Neural crest cell (in vitro differentiated cells): ENCODE results near the gene COL18A1. TPM values are rescaled to one million over a fixed set of nuclear protein-coding genes. Genes with fewer than 3 reads are reported as not detected.

Experiments used
- DNase-seq: peaks from one replicate; pipeline ENCODE4 v3.0.0; 2021; ENCODE audit warnings: low read depth, mixed read lengths, low spot score
- H3K27ac Mint-ChIP-seq: one replicate; pipeline ENCODE4 v1.8.0; 2021; ENCODE audit warnings: mild to moderate bottlenecking, mixed read lengths; ENCODE audit not compliant: unreplicated experiment
- H3K27me3 Mint-ChIP-seq: 2 replicates; pipeline ENCODE4 v1.8.0; 2021; ENCODE audit warnings: low read depth, mild to moderate bottlenecking, mixed read lengths
- H3K36me3 Mint-ChIP-seq: 2 replicates; pipeline ENCODE4 v1.8.0; 2021; ENCODE audit warnings: low read depth, mild to moderate bottlenecking, mixed read lengths
- H3K4me1 Mint-ChIP-seq: 2 replicates; pipeline ENCODE4 v1.8.0; 2021; ENCODE audit warnings: mixed read lengths
- H3K4me3 Mint-ChIP-seq: one replicate; pipeline ENCODE4 v1.8.0; 2021; ENCODE audit warnings: mild to moderate bottlenecking, mixed read lengths
- H3K9me3 Mint-ChIP-seq: 2 replicates; pipeline ENCODE4 v1.8.0; 2021; ENCODE audit warnings: mixed read lengths
- total RNA-seq: library from RNA; stranded (reverse); gene quantifications from 2 replicates; pipeline ENCODE4 v1.2.1, GENCODE V29; 2021
- TF ChIP-seq, protein P1 (sequence below): fragments of 200-600 bp; sonication (generic); conservative IDR thresholded peaks from 2 replicates; pipeline ENCODE4 v1.5.0; 2021; ENCODE audit warnings: antibody characterized with exemption, mild to moderate bottlenecking

COL18A1 gene
- total RNA-seq, 1 donor from 2014 or later, result 19.2 TPM

DNA sequence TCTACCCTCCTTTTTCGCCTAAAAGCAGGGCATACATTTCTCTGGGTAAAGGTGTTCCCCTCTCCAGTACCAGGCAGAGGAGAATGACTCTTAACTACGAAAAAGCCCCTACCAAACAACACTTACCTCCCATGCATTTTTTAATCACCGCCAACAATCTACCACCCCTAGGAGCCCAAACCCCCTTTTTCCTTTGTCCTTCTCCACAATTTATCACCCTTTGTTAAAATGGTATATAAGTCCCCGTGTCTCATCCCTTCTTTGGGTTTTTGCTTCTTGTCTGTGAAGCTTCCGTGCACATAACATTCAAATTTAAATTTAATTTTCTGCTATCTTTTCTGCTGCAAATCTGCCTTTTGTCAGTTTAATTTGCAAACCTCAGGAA is 27.6 kb upstream of the COL18A1 start:
- TF ChIP-seq, protein P1, sequence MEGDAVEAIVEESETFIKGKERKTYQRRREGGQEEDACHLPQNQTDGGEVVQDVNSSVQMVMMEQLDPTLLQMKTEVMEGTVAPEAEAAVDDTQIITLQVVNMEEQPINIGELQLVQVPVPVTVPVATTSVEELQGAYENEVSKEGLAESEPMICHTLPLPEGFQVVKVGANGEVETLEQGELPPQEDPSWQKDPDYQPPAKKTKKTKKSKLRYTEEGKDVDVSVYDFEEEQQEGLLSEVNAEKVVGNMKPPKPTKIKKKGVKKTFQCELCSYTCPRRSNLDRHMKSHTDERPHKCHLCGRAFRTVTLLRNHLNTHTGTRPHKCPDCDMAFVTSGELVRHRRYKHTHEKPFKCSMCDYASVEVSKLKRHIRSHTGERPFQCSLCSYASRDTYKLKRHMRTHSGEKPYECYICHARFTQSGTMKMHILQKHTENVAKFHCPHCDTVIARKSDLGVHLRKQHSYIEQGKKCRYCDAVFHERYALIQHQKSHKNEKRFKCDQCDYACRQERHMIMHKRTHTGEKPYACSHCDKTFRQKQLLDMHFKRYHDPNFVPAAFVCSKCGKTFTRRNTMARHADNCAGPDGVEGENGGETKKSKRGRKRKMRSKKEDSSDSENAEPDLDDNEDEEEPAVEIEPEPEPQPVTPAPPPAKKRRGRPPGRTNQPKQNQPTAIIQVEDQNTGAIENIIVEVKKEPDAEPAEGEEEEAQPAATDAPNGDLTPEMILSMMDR, result no peak
- Mint-ChIP-seq H3K4me3 (no peak overlapping the region), H3K27ac (no peak overlapping the region), H3K36me3 (no peaks in the 10 kb centered on the region), H3K27me3 (peaks cover 34% of the 10 kb centered on the region), H3K9me3 (peaks cover 3% of the 10 kb centered on the region), H3K4me1 (peaks cover 13% of the 10 kb centered on the region)
- DNase-seq, result no peak

DNA sequence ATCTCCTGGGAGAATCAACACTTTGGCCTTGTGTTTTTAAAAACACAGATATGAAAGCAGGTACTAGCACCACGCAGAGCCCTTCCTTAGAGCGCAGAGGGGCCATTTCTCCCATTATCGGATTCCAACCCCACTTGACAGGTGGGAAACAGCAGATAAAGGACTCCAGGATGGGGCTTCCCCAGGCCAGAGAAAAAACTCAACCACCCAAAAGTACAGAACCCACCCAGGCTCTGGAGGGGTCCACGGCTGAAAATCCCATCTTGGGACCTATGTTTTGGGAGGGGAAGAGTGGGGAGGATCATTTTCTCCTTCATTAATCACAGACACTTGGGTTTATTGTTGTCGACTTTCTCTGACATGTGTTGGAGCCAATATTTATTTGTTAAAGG is 27.1 kb upstream of the COL18A1 start:
- TF ChIP-seq, protein P1, result no peak
- Mint-ChIP-seq H3K4me3 (no peak overlapping the region), H3K27ac (no peak overlapping the region)

GRCh38 chr21:45378258-45378966 is 26.6 kb upstream of the COL18A1 start:
- Mint-ChIP-seq H3K27ac (no peak overlapping the region), H3K4me3 (peak overlapping the region; percentile 6), H3K27me3 (peaks cover 37% of the 10 kb centered on the region), H3K9me3 (peaks cover 3% of the 10 kb centered on the region), H3K4me1 (peaks cover 13% of the 10 kb centered on the region), H3K36me3 (no peaks in the 10 kb centered on the region)
- no peak for DNase-seq
- TF ChIP-seq, protein P1, result no peak

More for the DNA sequence above, 27.1 kb upstream of the COL18A1 start:
- Mint-ChIP-seq H3K27me3 (peaks cover 37% of the 10 kb centered on the region), H3K9me3 (peaks cover 3% of the 10 kb centered on the region), H3K36me3 (no peaks in the 10 kb centered on the region), H3K4me1 (peaks cover 13% of the 10 kb centered on the region)
- DNase-seq, result no peak

- no peak overlapping the region for H3K4me3 Mint-ChIP-seq
- peaks cover 3% of the 10 kb centered on the region for H3K9me3 Mint-ChIP-seq
- peaks cover 13% of the 10 kb centered on the region for H3K4me1 Mint-ChIP-seq
- no peaks in the 10 kb centered on the region for H3K36me3 Mint-ChIP-seq
- TF ChIP-seq, protein P1, result no peak
- DNase-seq, result no peak
- H3K27ac Mint-ChIP-seq, result no peak overlapping the region
- peaks cover 37% of the 10 kb centered on the region for H3K27me3 Mint-ChIP-seq
Measured at GRCh38 chr21:45379171-45379900, 25.6 kb upstream of the COL18A1 start.

- DNase-seq, result no peak
- peaks cover 3% of the 10 kb centered on the region for H3K9me3 Mint-ChIP-seq
- H3K4me3 Mint-ChIP-seq, result no peak overlapping the region
- TF ChIP-seq, protein P1, result no peak
- no peak overlapping the region for H3K27ac Mint-ChIP-seq
- peaks cover 37% of the 10 kb centered on the region for H3K27me3 Mint-ChIP-seq
- H3K4me1 Mint-ChIP-seq, result peaks cover 13% of the 10 kb centered on the region
- no peaks in the 10 kb centered on the region for H3K36me3 Mint-ChIP-seq
Measured at GRCh38 chr21:45379901-45380330, 25.0 kb upstream of the COL18A1 start.
